ENCODE measurements around the gene CSNK1E.

Gene CSNK1E

DNA sequence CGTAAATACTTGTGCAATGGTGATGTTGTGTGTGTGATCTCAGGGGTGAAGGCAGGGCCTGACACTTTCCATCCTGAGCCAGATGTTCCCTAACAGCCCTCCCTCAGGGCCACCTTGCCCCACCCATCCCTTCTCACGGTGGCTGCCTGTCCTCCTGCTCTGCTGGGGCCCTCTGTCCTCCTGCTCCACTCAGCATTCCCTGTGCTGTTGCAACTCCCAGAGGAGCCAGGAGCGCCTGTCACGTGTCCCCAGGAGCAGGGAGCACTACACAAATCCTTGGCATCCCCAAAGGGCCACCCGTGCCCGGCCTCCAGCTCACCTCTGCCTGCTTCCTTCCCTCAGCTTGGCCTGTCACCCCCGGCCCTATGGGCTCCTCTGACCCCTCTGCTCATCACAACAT, 10.2 kb upstream of the CSNK1E start:
- DNase-seq, result no peak

DNA sequence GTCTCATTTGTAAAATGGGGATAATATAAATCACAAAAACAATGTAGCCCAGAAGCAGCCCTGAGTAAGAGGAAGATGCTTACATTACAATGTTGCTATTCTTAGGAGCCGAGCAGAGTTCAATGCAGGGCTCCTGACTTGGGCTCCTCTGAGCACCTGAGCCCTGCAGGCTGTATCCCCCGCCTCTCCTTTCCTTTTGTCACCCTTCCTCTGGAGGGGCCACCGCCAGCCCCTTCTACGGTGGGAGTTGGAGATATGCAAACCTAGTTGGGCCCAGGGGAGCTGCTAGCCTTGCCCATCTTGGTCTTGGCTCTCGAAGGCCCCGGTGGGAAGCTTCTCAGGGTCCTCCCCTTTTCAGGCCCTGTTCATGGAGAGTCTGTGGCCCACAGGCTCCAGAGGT, 8.4 kb upstream of the CSNK1E start:
- no peak for DNase-seq

DNA sequence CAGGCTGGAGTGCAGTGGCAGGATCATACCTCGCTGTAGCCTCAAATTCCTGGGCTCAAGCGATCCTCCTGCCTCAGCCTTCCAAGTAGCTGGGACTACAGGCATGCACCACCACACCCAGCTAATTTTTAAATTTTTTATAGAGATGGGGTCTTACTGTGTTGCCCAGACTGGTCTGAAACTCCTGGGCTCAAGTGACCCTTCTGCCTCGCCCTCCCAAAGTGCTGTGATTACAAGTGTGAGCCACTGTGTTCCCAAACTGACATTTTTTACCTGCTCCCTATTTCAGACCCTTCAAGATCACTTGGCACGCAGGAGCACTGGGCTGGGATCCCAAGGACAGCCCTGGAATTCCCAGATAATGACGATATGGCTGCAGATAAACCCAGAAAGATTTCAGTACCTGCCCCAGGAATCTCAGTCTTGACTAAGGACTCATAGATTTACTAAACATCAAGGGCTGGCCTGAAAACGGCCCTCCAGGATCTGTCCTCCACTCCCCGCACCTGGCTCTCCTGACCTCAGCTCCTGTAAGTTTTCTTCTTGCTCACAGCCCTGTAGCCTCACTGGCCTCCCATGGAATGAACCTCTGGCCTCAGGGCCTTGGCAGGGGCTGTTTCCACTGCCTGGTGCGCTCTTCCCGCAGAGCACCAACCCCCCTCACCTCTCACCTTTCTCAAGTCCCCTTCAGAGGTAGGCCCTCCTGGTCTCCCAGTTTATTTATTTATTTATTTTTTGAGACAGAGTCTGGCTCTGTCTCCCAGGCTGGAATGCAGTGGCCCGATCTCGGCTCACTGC, 3.6 kb upstream of the CSNK1E start:
- no peak for DNase-seq

DNA sequence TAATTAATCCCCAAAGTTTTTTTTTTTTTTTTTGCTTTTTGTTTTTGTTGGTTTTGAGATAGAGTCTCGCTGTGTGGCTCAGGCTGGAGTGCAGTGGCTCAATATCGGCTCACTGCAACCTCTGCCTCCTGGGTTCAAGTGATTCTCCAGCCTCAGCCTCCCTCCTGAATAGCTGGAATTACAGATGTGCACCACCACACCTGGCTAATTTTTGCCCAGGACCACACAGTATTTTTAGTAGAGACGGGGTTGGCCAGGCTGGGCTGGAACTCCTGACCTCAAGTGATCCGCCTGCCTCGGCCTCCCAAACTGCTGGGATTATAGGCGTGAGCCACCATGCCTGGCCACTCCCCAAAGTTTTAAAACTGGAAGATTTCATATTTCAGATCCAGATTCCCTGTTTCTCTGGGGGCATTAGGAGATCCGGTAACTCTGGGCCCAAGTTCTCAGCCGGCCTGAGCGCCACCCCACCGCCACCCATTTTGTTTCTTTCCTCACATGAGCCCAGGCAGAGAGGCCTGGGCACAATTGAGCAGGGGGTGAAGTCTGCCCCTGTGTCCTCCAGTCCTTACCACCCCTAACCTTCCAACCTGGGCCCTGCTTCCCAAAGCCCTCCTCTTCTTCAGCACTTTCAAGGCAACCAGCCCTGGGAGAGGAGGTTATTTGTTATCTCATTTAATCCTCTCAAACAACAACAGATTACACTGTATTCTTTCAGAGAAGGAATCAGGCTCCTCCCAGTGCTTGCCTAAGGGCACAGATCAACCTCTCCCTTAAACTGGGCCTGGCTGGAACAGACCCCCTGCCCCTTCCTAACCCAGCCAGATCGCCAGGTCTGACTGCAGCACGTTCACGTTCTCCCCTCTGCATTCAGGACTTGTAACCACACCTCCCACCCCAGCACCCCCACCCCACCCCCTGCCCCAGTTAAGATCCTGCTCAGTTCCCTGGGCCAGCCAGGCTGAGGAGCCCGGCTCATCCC, 1.9 kb upstream of the CSNK1E start:
- no peak for DNase-seq

DNA sequence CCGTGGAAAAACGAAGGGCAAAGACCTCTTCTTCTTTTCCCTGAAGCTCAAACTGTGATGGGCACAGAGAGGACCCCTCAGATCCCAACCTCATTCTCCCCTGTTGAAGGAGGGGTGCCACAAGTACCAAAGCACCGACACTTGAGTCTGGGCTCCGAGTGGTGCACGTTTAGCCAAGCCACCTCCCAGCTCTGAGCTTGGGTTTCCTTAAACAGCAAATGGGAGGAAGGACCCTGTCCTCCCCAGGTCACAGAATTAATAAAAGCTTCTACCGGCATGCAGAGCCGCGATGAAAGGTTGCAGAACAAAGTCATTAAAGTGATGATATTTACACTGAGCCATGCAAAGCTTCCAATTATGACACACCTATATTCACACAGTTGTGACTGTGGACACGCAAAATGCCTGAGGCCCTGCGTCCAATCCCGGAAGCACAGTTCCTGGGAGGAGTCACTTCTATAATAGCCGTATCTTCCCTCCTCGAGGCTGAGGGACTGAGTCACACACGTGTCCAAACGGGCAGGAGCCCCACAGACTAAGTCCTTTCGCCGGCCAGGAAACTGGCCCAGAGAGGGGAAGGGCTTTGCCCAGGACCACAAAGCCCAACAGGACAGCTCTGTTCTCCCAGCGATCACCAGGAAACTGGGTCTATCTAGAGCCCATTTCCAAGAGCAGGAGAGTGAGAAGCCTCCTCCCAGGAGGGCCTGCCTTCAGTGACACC, 922 bp upstream of the CSNK1E start:
- peak; percentile 85 for DNase-seq

DNA sequence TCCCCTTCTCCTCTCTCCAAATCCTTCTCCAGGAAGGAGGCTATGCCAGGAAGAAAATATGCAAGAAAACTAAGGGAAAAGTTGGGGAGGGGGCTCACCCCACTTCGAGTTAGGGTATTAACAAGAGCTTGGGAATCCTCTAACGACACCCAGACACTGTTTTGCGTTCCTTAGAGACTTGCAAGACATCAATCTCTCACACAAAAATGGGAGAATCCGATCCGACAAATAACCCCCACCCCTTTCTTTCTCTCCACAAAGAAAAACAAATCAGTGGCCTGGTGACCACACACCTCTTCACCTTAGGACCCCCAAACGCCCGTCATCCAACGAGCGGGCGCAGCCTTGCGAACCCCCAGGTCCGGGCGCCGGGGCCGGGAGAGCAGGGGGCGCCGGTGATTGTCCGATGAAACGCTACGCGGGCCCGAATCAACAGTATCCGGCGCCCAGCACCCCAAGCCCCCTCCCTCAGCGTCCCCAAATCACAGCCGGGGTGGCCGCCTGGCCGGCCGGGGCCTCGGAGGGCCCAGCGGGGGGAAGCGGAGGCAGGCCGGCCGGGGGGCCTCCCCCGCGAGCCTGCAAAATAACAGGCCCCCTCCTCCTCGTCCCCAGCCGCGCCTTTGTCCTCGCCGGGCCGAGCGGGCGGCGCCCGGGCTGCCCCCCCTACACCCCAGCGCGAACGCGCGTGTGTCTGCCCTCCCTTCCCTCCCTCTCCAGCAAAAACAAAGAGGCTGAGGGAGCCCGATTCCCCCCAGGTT, 690 bp downstream of the CSNK1E start:
- peak; percentile 35 for DNase-seq

DNA sequence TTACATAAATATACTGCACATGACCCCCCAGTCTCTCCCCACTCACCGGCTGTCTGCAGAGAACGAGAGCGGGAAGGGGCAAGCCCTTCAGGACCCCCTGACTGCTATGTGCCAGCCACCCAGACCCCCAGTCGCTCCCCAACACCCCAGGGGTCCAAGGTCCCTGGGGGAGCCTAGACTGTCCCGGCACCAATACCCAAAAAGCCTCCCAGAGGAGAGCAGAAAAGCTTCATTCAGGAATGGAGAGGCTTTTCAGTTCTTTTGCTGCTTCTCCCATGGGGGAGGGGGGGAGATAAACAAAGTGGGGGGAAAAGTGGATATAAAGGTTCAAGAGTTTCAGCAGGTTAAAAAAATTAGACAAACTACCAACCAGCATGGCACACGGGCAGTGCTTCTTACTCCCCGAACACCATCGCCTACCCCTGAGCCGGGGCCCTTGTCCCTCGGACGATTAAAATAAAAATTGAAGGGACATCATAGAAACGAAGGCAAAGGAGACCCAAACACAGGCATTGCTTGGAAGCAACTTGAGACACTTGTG, 1.3 kb downstream of the CSNK1E start:
- no peak for DNase-seq

DNA sequence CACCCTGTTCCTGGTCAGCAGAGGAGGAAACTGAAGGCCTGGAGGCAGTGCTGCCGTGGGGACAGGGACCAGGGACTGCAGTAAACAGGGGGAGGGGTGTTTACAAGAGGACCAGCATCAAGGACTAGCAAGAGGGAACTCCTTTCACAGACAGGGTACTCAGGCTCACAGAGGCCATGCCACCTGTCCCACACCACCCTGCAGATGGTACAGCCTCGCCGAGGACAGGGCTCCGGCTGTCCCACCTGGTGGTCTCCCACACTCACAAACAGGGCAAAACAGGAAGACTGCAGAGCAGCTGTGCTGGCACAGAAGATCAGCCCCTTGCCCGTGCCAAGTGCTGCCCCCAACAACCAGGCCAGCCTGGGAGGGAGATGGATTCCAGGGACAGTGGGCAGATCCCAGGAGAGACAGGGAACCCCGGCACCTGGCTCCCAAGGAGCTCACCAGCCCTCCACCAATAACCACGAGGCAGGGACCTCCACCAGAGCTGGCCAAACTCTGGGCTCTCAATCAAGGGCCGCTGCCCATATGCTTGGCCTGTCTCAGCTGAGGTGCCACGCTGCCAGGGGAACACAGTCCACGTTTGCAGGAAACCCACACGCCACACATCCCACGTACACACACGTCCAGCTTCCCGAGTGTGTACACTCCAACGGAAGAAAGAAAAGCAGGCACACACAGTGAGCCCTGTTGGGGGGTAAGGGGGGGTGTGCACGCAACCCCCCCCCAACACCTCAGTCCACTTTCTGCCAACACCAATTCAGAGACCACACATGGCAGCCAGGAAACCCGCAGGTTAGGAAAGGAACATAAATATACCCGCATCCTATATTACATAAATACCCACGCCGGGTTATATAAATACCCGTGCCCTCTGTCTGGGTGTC, 2.1 kb downstream of the CSNK1E start:
- DNase-seq, result peak; percentile 5

DNA sequence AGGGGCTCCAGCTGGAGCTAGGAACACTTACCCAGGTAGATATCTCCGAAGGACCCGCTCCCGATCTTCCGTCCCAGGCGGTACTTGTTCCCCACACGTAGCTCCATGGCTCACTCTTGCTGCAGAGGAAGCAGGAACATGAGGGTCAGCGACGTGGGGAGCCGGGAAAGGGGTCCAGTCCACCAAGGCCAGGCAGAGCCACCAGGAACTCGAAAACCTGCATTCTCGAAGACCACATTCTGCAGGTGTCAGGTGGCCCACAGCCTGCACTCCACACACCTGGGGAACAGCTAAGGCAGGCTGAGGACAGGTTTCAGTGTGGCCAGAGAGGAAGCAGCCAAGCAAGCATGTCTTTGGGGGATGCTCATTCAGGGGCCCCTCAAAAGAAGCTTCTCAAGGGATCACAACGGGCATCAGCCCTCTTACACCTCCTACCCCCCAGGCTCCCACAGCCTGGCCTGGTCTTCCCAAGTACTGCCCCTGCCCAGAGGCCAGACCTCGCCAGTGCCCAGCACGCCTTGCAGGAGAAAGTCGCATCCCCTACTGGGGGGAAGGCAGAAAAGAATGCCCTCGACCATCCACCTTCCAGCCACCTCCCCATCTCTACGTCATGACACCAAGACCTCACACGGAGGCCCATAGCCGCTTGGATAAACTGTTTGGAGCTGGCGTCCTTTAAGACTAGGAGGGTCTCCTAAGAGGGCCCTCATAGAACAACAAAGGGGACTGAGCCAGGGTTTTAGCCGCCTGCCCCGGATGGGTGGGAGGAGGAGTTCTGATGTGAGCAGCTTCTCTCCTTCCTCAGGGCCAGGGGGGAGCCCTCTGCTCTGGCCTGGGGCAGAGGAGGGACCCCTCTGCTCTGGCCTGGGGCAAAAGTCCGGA, 2.9 kb downstream of the CSNK1E start:
- no peak for DNase-seq

DNA sequence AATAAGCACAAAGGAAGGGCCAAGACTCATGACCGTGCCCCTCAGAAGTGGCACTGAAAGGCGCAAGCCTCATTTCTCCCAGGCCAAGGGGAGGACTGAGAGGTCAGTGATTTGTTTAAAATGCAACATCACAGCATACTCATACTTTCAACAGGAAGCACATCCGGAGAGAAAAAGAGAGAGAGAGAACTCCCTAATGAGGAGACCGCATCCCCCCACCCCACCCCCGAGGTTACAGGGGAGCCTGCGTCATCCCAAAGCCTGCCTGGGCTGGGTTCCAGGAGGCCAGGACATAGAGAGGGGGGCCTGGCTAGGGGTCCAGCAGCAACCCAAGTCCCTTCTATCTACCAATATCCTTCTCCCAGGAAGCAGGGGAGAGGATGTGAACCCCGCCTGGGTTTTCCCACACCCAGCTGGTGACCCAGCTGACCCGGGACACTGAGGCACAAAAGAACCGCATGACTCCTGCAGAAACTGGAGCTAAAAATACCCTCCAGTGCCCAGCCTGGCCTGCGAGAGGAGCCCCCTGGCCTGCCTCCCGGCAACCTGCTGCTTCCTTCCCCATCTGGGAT, 3.8 kb downstream of the CSNK1E start:
- no peak for DNase-seq

DNA sequence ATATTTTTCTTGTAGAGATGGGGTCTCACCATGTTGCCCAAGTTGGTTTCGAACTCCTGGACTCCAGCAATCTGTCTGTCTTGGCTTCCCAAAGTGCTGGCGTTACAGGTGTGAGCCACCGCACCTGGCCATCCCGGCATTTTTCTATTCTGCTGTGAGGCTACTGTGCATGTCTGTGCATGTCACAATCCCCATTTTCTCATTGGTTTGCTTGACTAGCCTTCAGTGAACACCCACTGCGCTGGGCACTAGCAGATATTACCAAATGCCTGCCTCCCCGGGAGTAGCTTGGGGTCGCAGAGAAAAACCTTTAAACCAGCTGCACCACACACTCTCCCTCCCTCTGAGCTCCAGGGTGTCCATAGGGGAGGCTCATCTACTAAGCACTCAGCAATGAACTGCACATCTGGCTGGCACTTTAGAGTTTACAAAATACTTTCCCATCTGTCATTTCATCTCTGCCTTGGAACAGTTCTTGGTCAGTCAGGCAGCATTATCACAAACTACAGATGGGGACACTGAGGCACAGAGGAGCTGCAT, 4.9 kb downstream of the CSNK1E start:
- no peak for DNase-seq

DNA sequence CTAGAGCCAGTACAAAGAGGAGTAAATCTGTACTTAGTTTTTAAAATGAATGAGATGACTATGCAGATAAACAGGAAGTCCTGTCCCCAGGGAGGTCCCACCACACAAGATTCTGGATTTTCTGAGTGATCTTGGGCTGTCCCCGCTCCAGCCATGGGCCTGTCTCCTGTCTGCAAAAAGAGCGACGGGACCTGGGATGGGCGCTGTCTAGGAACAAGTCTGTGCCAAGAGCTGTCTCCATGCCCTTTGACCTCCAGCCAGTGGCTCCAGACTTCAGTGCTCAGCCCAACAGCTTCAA, 6.0 kb downstream of the CSNK1E start:
- no peak for DNase-seq

DNA sequence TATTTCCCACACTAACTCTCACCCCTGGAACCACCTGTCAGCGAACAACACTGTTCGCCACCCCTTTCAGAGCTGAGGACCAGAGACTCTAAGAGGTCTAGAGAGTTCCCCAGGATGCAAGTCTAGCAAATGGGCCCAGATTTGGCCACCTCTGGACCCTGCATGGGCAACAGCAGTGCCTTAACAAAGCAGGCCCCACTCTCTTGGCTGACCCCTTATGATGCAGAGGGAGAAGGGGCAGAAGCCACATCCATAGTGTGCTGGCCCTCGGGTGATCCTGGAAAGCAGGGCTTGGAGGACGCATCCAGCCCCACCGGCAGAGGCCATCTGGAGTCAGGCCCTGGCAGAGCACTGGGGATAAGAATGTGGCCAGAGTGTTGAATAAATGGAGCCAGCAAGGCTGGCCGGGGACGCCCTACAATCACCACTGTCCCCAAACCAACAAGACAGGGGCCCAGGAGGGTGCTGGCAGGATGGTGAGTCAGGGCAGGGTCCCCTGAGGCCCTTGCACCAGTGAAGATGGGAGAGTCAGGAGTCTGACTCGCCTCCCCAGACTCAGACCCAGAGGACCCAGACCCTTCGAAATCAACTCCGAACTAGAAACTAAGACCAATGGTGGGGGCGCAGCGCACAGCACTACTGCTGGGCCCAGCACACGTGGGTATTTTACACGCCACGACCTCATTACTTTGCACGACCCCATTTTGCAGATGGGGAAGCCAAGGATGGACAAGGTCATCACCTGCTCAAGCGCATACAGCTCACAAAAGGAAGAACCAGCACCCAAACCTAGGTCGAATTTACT, 6.5 kb downstream of the CSNK1E start:
- DNase-seq, result no peak

DNA sequence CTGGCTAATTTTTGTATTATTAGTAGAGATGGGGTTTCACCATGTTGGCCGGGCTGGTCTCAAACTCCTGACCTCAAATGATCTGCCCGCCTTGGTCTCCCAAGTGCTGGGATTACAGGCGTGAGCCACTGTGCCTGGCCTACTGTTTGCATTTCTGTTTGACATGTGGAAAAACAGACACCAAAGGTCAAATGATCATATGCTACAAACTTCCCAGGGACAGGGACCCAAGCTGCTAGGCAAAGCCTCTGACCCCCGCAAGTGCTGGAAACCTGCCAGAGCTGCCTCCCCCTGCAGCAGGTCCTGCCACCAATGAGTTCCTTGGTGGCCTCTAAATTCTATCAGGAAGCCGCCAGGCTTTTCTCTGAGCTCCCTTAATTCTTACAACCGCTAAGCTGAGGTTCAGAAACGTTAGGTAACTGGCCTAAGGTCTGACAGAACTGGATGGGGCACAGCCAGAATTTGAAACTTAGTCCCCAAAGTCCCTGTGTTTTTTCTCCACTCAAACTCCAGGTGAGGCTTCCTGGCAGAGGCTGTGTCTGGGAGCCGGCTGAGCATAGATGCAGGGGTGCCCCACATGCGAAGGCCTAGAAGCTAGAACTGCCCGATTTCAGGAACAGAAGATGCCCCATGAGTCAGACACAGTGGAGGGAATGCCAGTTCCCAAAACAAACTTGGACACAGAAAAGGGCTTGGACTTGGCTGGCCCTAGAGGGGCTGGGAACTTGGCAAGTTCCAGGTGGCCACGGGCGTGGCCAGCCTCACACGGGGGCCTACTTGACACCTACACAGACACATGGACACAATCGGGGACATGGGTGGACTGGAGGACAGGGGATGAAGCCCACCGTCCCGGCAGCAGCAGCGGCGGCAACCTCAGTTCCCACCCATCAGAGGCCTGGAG, 7.4 kb downstream of the CSNK1E start:
- DNase-seq, result no peak

DNA sequence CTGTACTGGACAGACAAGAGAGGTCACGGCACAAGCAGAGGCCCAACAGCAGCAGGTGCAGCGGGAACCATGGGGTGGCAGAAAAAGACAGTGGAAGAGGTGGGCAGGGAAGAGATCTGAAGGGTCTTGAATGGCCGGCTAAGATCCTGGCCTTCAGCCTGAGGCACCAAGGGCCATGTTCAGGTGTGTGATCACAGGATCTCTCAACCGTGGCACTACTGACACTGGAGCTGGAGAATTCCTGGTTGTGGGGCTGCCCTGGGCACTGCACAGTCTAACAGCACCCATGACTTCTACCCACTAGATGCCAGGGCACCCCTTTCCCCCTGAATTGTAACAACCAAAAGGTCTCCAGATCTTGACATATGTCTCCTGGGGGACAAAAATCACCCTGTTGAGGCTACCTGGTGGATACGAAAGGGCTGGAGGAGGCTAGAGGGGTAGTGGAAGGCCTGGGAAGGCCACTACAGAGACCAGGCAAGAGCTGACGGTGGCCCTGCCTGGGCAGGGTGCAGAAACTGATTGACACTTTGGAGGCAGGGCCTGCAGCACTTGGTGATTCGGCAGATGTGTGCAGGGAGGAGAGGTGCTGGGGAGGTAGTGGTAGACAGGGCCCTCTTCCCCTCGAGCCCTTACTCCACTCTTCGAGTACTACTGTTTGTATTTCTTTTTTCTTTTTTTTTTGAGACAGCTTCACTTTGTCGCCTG, 8.3 kb downstream of the CSNK1E start:
- no peak for DNase-seq

DNA sequence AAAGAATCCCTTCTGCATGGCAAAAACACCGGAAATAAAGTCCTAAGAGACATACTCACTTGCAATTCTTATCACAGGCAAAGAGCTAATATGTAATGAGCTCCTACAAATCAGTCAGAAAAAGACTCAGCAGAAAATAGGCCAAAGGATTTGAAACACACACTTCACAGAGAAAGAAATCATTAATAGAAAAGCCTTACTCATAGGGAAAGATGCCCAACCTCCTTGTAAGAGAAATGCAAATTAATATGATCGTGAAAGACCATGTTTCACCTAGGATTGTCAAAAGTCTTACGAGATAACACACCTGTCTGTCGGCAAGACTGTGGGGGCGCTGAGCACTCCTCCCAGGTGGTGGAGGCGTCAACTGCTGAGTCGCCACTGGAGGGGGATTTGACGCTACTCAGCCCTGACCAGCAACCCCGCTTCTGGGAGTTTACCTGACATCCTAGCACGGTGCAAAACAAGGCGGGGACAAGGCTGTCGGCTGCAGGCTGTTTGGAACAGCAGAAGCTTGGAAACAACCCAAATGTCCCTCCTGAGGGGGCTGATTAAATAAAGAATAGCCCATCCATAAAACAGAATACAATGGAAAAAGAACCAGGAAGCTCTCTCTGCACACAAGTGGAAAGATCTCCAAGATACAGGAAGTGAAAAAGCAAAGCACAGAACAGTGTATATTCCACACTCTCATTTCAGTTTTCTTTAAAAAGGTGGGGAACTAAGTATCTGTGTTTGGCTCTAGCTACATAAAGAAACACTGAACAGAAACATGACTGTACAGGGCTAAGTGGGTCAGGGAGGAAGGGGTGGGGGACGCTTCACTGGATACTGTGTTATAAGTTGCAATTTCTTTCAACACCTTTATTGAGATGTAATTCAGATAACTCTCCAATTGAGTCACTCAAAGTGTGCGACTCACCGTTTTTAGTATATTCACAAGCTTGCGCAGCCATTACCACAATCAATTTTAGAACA, 11.5 kb downstream of the CSNK1E start:
- peak; percentile 25 for DNase-seq
